Thyroid gland (tissue), 4 donors: Measurements from ENCODE around the gene TIMM17A. TPM values are rescaled to one million over a fixed set of nuclear protein-coding genes. Genes with fewer than 3 reads are reported as not detected.
A peak's percentile ranks its signal among the peaks of the same experiment; 100 is the strongest.

ENCODE experiments used
- DNase-seq, 2 donors: peaks; one replicate each; pipeline ENCODE4 v3.0.0-alpha.2; 2019
- H3K27ac ChIP-seq, 3 donors: fragments of 200-600 bp; sonication (generic); 1 replicate in 2 of 3; 2 replicates in 1 of 3; pipeline ENCODE4 v1.5.1; 2016 to 2019; ENCODE audit warnings: mild to moderate bottlenecking in 1 of 3, moderate library complexity in 1 of 3
- H3K27me3 ChIP-seq: fragments of 200-600 bp; sonication (generic); one replicate; pipeline ENCODE4 v1.5.1; 2019
- H3K36me3 ChIP-seq, 2 donors: fragments of 200-600 bp; sonication (generic); one replicate each; pipeline ENCODE4 v1.5.1; 2016 to 2019
- H3K4me1 ChIP-seq, 2 donors: fragments of 200-600 bp; sonication (generic); one replicate each; pipeline ENCODE4 v1.5.1; 2017 to 2019
- H3K4me3 ChIP-seq, 3 donors: fragments of 200-600 bp; sonication (generic); replicated peaks in 1 of 3; 1 replicate in 2 of 3; 2 replicates in 1 of 3; pipeline ENCODE4 v1.5.1; 2016; ENCODE audit warnings: mild to moderate bottlenecking in 1 of 3
- H3K9me3 ChIP-seq: fragments of 200-600 bp; sonication (generic); one replicate; pipeline ENCODE4 v1.5.1; 2017
- POLR2A ChIP-seq, 2 donors: fragments of 450-650 bp; IDR thresholded peaks; one replicate each; pipeline ENCODE4 v1.6.1; 2017; ENCODE audit warnings: antibody characterized with exemption in 2 of 2, mild to moderate bottlenecking in 2 of 2, moderate library complexity in 1 of 2
- WGBS, 2 donors: methylation state at CpG; one replicate each; pipeline ENCODE4 v1.1.5; 2017; 5-methylcytosine and 5-hydroxymethylcytosine counted together
- intact Hi-C: fragments of 100-400 bp; cut with DNase I; formaldehyde crosslinking; loops from one replicate; pipeline ENCODE4 v1.15.1; 2023
- total RNA-seq, 4 donors: library from RNA; depleted of rRNA; stranded (reverse); fragments of >200 nt; gene quantifications; one replicate each; pipeline ENCODE4 v1.2.3, GENCODE V29; 2016
- TF ChIP-seq, protein P1 (sequence below), 6 experiments: fragments of 200-600 bp in 3 of 6; fragments of 450-650 bp in 3 of 6; sonication (generic) in 3 of 6; IDR thresholded peaks; one replicate each; pipeline ENCODE4 v1.5.1; 2016 to 2019; ENCODE audit warnings: antibody characterized with exemption in 6 of 6, mild to moderate bottlenecking in 2 of 6, inconsistent platforms in 1 of 6, moderate library complexity in 1 of 6

TIMM17A gene
- total RNA-seq, 4 donors from 2014 or later: 34.7 to 46.8 (median 40.1) TPM

DNA sequence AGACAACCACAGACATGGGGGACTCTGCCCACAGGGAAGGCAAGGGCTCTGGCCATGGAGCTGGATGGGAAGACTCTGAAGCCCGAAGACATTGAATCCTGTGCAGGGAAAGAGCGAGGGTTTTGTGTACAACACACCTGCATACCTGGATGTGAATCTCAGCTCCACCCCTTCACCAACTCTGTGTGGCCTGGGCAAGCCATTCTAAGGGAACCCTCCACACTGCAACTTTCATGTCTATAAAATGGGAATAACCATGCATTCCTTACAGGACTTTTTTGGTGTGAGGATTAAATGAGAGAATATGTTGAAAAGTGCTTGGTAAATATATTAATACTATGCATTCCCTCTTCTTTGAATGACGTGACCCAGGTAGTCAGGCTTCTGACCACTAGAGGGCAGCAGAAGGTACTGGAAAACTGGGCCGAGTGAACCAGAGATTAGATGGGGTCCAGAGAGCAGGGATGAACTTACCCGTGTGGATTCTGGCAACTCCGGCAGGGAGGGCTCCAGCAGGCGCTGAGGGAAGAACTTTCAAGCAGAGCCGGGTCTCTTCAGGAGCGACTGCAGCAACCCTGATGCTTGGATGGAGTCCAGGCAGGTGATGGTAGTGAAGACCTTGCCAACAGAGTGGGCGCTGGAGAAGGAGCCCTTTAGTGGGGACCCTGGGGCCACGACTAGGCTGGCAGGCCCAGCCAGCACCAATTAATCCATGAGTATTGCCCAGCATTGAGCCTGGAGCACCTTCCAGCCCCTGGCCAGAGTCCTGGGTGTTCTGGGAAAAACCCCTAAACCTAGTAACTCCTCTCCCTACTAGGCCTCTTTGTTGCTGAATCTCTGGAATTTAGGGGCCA, 54.2 kb downstream of the TIMM17A start:
- no peaks in the 10 kb centered on the region for H3K9me3 ChIP-seq
- peaks cover 12 to 22% of the 10 kb centered on the region in 2 donors for H3K36me3 ChIP-seq
- no peak for TF ChIP-seq POLR2A (IDR thresholded peaks at IDR 0.05)
- TF ChIP-seq, protein P1, sequence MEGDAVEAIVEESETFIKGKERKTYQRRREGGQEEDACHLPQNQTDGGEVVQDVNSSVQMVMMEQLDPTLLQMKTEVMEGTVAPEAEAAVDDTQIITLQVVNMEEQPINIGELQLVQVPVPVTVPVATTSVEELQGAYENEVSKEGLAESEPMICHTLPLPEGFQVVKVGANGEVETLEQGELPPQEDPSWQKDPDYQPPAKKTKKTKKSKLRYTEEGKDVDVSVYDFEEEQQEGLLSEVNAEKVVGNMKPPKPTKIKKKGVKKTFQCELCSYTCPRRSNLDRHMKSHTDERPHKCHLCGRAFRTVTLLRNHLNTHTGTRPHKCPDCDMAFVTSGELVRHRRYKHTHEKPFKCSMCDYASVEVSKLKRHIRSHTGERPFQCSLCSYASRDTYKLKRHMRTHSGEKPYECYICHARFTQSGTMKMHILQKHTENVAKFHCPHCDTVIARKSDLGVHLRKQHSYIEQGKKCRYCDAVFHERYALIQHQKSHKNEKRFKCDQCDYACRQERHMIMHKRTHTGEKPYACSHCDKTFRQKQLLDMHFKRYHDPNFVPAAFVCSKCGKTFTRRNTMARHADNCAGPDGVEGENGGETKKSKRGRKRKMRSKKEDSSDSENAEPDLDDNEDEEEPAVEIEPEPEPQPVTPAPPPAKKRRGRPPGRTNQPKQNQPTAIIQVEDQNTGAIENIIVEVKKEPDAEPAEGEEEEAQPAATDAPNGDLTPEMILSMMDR (IDR thresholded peaks at IDR 0.05): peak; percentile 70 to 92 (median 83)
- WGBS, 2 donors: 14 to 17% methylated on average over 11 of the region's 11 CpGs
- H3K27me3 ChIP-seq: no peaks in the 10 kb centered on the region
- peak; percentile 81 to 84 for DNase-seq
- H3K27ac ChIP-seq: peak overlapping the region; percentile 89 to 94 (median 93)
- intact Hi-C loops: no loop called here
- no peak overlapping the region for H3K4me3 ChIP-seq
- H3K4me1 ChIP-seq: peaks cover 58 to 64% of the 10 kb centered on the region in 2 donors

DNA sequence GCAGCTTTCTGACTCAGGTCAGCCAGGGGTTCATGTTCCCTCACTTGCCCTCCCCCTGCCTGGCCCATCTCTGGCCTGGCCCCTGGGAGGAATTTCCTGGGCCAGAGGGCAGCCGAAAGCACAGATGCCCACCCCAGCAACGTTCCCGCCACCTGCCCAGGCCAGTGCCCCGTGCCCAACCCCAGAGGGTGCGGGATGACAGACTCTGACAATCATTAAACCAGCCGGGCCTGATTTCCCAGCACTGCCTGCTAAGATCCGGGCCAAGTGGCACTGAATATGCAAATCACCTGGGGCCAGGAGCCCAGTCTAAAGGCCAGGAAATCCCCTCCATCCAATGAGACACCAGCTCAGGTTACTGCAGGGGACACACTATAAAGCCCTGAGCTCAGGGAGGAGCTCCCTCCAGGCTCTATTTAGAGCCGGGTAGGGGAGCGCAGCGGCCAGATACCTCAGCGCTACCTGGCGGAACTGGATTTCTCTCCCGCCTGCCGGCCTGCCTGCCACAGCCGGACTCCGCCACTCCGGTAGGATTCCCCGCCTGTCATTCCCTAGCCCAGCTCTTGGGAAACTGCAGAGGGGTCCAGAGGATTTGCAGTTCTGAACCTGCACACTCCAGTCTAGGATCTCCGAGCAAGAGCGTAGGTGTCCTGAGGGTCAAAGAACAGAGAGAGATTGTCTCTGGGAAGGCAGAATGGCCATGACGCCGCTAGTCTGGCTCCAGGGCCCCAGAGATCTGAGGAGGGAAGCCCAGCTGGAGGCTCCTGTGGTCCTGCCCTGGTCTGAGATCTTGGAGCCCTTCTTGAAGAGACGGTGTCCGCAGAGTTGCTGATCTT, 55.1 kb downstream of the TIMM17A start, which contains the start of gene ELF3:
Gene ELF3 (plus strand): TSS at position 408 of the 836 bp plus-strand sequence. CDS start 550 bp downstream, outside the sequence.
- Histone ChIP-seq H3K36me3 (peaks cover 4 to 16% of the 10 kb centered on the region in 2 donors), H3K4me3 (peak within 1 kb of the TSS in 2 of 3 donors; percentile 22 to 34), H3K9me3 (no peaks in the 10 kb centered on the region), H3K27me3 (no peaks in the 10 kb centered on the region), H3K4me1 (peaks cover 56 to 63% of the 10 kb centered on the region in 2 donors), H3K27ac (peak within 1 kb of the TSS; percentile 89 to 94 (median 93))
- 47 to 49% methylated on average over 16 to 22 of the region's 24 CpGs for WGBS, 2 donors
- peak; percentile 96 to 97 for DNase-seq
- peak; percentile 87 to 99 for TF ChIP-seq POLR2A (IDR thresholded peaks at IDR 0.05)
- TF ChIP-seq, protein P1 (IDR thresholded peaks at IDR 0.05): peak in 1 of 6 experiments; percentile 20
- intact Hi-C loops: no loop called here

DNA sequence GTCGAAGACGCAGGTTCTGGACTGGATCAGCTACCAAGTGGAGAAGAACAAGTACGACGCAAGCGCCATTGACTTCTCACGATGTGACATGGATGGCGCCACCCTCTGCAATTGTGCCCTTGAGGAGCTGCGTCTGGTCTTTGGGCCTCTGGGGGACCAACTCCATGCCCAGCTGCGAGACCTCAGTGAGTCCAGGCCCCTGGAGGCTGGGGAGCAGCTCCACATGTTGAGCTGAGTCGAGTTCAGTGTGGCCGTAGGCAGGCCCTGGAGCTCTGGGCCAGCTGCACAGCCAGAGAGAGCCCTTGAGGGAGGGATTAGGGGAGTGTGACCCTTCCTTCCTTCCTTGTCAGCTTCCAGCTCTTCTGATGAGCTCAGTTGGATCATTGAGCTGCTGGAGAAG, 56.7 kb downstream of the TIMM17A start:
- H3K27me3 ChIP-seq: no peaks in the 10 kb centered on the region
- intact Hi-C loops: no loop called here
- no peak for DNase-seq
- TF ChIP-seq, protein P1 (IDR thresholded peaks at IDR 0.05): no peak
- TF ChIP-seq POLR2A (IDR thresholded peaks at IDR 0.05): no peak
- 96 to 97% methylated on average over 3 to 8 of the region's 11 CpGs for WGBS, 2 donors
- peaks cover 40 to 57% of the 10 kb centered on the region in 2 donors for H3K4me1 ChIP-seq
- H3K4me3 ChIP-seq: no peak overlapping the region
- H3K36me3 ChIP-seq: peaks cover 5 to 11% of the 10 kb centered on the region in 2 donors
- no peaks in the 10 kb centered on the region for H3K9me3 ChIP-seq
- no peak overlapping the region for H3K27ac ChIP-seq

DNA sequence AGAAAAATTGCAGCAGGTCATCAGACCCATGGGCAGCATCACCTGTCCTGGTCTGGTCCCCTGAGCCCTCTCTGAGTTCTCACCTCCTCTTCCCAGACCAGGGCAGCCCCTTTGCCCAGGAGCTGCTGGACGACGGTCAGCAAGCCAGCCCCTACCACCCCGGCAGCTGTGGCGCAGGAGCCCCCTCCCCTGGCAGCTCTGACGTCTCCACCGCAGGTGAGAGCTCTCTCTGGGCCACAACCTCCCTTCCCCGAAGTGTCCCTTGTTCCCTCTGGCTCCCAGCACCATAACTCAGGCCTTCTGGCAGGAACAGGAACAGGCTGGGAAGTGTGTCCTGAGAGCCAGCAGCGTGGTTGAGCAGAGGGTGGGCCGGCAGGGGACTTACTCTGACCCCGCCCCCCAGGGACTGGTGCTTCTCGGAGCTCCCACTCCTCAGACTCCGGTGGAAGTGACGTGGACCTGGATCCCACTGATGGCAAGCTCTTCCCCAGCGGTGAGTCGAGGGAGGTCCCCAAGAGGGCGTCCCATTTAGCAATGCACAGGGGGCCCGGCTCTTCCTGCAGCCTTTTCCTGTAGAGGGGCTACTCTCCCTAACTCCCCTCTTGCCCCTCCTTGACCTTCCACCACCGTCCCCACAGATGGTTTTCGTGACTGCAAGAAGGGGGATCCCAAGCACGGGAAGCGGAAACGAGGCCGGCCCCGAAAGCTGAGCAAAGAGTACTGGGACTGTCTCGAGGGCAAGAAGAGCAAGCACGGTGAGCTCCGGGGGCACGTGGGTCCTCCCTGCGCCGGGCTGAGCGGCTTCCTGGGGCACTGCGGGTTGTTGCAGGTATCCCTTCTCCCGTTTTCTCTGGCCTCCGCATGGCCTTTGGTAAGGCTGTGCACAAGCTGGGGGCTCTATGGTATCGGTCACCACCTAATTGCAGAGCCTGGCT, 57.5 kb downstream of the TIMM17A start:
- DNase-seq: no peak
- peaks cover 35 to 53% of the 10 kb centered on the region in 2 donors for H3K4me1 ChIP-seq
- intact Hi-C loops: no loop called here
- H3K27ac ChIP-seq: no peak overlapping the region
- no peaks in the 10 kb centered on the region for H3K27me3 ChIP-seq
- H3K4me3 ChIP-seq: no peak overlapping the region
- H3K36me3 ChIP-seq: peaks cover 5 to 11% of the 10 kb centered on the region in 2 donors
- H3K9me3 ChIP-seq: no peaks in the 10 kb centered on the region
- TF ChIP-seq POLR2A (IDR thresholded peaks at IDR 0.05): no peak
- TF ChIP-seq, protein P1 (IDR thresholded peaks at IDR 0.05): no peak
- WGBS, 2 donors: 85 to 87% methylated on average over 26 to 31 of the region's 35 CpGs
